ENCODE results near the gene CRNKL1.

Gene CRNKL1

GRCh38 chr20:20060234-20060998, 8.2 kb upstream of the CRNKL1 start:
- DNase-seq, result no peak

- DNase-seq, result no peak
Measured at GRCh38 chr20:20051767-20052073, 546 bp downstream of the CRNKL1 start.

- DNase-seq, result no peak
Measured at GRCh38 chr20:20039752-20040387, 12.4 kb downstream of the CRNKL1 start.

GRCh38 chr20:20038586-20038985, 13.7 kb downstream of the CRNKL1 start:
- DNase-seq, result no peak

GRCh38 chr20:20037960-20038359, 14.3 kb downstream of the CRNKL1 start:
- no peak for DNase-seq

GRCh38 chr20:20036756-20037155, 15.5 kb downstream of the CRNKL1 start:
- DNase-seq, result no peak

GRCh38 chr20:20034486-20034885, 17.8 kb downstream of the CRNKL1 start:
- no peak for DNase-seq

GRCh38 chr20:20031790-20032189, 20.5 kb downstream of the CRNKL1 start:
- DNase-seq, result no peak

- DNase-seq, result no peak
Measured at GRCh38 chr20:20027284-20027683, 25.0 kb downstream of the CRNKL1 start.

GRCh38 chr20:20024942-20025341, 27.3 kb downstream of the CRNKL1 start:
- no peak for DNase-seq

DNA sequence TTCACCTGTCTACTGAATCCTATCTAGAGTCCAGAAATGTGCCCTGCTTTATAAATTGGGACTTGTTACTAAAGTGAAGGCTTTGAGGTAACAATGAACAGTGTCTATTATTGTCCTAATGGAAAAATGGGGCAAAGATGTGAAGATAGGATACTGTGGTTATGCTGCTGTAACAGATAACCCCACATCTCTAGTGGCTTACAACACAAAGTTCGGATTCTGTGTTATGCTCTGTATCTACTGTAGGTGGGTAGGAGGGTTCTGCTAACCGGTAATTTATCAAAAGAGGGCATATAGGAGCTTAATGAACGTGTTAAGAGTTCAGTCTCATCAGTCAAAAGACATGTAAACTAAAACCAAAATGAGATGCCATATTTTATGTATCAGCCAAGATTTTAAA, 28.9 kb downstream of the CRNKL1 start:
- DNase-seq, result no peak

DNA sequence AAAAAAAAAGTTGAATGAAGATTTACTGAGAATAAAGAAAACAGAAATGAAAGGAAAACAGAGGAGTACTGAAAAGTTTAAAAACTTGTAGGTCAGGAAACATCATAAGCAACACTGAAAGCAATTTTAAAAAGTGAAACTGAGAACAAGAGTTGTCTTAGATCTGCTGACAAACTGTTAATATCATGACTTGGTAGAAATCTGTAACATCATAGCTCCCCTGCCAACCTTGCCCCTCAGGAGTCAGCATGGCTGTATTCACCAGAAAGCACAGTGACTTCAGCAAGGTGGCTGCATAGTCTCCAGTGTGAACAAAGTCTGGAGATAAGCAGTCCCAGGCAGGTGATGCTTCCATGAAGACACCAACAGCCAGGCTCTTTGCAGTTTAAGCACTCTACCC, 29.8 kb downstream of the CRNKL1 start:
- no peak for DNase-seq

DNA sequence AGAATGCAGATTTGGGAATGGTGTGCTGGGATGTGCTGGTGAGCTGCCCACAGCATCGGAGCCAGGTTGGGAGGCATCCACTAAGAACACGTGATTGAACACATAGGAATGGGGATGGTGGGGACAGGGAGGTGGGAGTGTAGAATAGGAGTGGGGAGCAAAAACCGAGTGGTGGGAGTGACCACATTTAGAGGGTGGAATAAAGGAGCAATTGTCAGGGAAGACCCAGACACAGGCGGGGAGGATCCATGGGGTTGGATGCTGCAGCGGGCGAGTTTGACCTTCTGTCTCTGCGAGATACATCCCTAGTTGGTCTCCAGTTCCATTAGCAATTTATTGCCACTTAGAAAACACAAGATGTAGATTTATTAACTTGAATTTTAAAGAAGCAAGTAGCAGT, 30.4 kb downstream of the CRNKL1 start:
- no peak for DNase-seq

DNA sequence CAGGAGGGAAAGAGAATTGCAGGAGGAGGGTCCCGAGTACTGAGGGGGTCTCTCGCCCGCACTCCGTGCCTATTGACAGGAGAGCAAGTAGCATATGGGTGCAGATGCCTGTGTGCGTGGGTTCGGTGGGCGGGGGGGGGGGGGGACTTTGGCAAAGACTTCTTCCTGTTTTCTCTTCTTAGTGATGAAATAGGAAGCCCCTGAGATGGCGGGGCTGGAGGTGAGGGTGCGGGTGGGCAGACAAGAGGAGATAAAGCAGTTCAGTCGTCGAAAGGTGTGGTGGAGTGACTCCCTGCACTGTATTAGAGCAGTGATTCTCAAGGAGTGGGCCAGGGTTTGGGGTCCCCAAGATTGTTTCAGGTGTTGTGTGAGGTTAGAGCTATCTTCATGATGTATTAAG, 31.4 kb downstream of the CRNKL1 start:
- DNase-seq, result no peak

DNA sequence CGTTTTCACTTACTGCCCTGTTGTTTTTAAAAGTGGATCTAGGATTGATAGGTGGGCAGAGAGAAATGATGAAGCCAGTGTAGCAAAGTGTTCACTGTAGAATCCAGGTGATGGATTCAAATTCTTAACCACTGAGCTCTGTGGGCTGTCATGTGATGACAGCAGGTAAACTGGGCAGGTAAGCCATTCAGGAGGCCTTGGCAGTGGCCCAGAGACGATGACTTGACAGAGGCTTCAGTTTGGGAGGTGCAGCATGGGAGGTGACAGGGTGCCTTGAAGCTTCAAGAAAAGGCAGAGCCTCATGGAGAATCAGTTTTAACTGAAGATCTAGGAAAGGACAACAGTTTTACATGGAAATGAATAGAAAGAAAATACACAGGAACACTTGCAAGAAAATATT, 33.1 kb downstream of the CRNKL1 start:
- DNase-seq, result no peak

DNA sequence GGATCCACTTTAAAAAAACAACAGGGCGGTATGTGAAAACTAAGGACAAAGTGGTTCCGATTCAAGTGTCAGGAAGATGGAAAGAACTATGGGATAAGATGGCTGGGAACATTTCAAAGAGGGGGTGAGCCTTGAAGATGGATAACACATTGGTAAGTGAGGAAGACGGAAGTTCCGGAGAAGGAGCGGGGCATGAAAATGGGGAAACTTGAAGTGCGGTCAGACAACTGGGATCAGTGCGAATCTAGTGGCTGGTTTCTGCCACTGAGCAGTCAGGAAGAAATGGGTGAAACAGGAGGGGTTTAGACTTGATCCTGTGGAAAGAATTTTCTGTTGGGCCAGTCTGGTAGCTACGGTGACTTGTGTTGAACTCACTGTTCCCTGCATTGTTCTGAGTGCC, 33.9 kb downstream of the CRNKL1 start:
- DNase-seq, result no peak

- DNase-seq, result peak in 1 of 2 donors; percentile 13
Measured at GRCh38 chr20:20017844-20018185, 34.5 kb downstream of the CRNKL1 start.

DNA sequence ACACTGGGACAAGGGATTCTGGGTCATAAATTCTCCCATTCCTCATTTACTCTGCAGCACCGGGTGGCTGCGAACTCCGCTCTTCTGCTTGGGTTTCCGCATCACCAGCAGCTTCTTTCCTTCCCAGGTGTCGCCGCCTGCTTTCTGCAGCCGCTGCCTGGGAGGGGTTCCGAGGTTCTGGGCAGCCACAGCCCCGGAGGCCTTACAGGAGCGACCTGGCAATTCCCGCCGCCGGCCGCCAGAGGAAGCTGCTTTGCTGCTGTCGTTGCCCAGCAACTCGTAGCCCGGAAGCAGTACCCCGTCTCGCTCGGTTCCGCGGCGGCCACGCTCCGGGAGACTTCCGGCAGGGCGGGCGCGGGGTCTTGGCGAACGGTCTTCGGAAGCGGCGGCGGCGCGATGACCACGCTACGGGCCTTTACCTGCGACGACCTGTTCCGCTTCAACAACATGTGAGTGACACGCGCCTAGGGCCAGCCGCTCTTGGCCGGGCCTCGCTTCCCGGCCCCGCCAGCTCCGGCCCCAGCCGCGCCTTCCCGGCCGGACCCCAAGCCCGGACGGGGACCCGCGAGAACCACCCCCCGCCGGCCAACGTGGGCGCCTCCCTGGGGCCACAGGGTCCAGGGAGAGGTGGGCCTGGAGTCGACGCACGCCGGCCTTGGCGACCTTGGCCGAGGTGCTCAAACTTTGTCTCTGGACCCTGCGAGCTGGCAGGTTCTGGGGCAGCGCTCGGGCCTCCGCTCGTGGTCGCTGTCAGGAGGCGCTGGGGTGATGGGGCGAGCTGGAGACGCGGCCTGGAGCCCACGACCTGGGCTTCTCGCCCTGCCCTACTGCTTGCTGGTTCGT, 35.0 kb downstream of the CRNKL1 start, which contains the start of gene NAA20:
TSS of gene NAA20 (plus strand) at position 362 of the 843 bp plus-strand sequence. CDS start at position 397, 35 bp downstream.
- DNase-seq, result peak; percentile 90 to 91

GRCh38 chr20:20014659-20015058, 37.6 kb downstream of the CRNKL1 start:
- DNase-seq, result no peak

DNA sequence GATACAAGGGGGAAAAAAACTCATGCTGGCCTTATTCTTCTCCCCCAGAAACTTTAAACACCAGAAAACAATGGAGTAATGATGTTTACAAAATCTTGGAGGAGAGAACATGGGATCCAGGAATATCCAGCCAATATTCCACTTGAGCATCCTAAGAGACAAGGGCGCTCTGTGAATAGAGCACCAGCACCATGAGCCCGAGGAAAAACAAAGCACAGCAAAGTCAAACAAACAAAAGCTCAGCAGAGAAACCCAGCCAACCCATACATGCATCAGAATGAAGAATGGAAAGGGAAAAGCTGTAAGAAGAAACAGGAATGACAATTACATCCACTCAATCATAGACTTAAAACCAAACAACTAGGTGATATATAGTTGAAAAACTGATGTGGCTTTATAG, 39.7 kb downstream of the CRNKL1 start:
- DNase-seq, result no peak

DNA sequence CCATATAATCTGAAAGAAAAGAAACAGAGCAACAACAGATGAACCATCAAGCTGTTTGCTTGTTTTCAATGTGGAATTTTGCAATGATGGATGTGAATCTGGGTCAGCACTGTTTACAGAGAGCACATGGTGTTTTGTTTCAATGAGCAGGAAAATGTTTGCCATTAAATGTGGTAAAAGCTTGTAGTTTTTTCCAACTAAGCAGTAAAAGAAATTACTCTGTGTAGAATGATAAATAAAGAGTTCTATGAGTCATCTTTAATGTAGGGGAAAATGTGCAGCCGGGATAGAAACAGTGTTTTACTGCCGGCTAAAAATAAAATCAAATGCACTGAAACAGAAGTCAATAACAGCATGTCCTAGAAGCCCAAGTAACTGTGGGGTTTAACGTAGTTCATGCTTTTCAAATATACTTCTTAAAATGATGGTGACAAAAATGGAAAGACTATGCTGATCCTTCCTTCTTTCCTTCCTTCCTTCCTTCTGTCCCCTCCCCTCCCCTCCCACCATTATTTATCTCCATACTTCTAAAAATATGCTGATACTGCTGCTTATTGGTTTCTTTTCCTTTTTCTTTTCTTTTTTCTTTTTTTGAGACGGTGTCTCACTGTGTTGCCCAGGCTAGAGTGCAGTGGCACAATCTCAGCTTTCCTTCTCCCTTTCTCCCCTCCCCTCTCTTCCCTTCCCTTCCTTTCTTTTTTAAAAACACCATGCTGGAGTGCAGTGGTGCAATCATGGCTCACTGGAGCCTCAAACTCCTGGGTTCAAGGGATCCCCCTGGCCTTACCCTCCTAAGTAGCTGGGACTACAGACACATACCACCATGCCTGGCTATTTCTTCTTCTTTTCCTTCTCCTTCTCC, 41.4 kb downstream of the CRNKL1 start:
- DNase-seq, result no peak

GRCh38 chr20:20009784-20010253, 42.4 kb downstream of the CRNKL1 start:
- no peak for DNase-seq

GRCh38 chr20:20005342-20005741, 46.9 kb downstream of the CRNKL1 start:
- DNase-seq, result no peak

Data from CD4-positive, alpha-beta T cell treated with Interleukin-4 for 1 hour (primary cell).